Esophagus mucosa (tissue), 1 donor: Measurements from ENCODE around the gene TGIF1. TPM values are rescaled to one million over a fixed set of nuclear protein-coding genes. Genes with fewer than 3 reads are reported as not detected.
"Not testable (repeated sequence)": the region's sequence is repeated elsewhere in the genome, so short reads cannot be mapped to it uniquely, and the experiment has no call there.

Source experiments
- ATAC-seq: fragments of 200-7000 bp; cut with Tn5 transposase; one replicate; pipeline ENCODE4 v1.9.1; 2020
- total RNA-seq: library from RNA; stranded (reverse); gene quantifications from one replicate; pipeline ENCODE4 v1.2.4, GENCODE V29; 2023
- donor health status: DM: yes; HTN: yes; CAD: no.

Gene TGIF1
- 22.4 TPM for total RNA-seq

GRCh38 chr18:3450012-3450798 lies at the start of gene TGIF1:
Gene TGIF1, plus strand, starts transcription at chr18:3450172. Its CDS starts 318 bp downstream, at chr18:3450490.
- peak; percentile 56 for ATAC-seq

DNA sequence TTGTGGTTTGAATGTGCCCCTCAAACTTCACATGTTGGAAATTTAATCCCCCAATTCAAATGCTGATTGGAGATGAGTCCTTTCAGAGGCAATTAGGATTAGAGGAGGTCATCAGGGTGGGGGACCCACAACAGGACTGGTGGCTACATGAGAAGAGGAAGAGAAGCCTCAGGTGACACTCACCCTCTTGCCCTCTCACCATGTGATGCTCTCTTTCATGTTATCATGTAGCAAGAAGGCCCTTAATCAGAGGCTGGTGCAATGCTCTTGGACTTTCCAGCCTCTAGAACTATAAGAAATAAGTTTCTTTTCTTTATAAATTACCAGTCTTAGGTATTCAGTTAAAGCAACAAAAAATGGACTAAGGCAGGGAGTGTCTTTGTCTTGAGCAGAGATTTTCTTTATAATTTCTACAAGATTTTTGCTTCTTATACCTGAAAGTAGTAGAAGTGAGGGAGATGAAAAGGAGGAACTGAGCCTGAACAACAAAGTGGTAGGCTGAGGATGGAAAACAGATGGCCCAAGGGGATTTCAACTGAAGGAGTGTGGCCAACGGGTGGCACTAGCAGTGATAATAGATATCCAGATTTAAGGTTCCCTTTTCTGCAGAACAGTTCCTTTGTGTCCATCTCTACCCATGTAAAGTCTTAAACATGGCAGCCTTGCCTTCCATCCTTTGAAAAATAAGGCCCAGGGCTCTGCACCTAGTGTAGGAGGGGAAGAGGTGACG lies 49.2 kb upstream of the TGIF1 start:
- ATAC-seq, result no peak

DNA sequence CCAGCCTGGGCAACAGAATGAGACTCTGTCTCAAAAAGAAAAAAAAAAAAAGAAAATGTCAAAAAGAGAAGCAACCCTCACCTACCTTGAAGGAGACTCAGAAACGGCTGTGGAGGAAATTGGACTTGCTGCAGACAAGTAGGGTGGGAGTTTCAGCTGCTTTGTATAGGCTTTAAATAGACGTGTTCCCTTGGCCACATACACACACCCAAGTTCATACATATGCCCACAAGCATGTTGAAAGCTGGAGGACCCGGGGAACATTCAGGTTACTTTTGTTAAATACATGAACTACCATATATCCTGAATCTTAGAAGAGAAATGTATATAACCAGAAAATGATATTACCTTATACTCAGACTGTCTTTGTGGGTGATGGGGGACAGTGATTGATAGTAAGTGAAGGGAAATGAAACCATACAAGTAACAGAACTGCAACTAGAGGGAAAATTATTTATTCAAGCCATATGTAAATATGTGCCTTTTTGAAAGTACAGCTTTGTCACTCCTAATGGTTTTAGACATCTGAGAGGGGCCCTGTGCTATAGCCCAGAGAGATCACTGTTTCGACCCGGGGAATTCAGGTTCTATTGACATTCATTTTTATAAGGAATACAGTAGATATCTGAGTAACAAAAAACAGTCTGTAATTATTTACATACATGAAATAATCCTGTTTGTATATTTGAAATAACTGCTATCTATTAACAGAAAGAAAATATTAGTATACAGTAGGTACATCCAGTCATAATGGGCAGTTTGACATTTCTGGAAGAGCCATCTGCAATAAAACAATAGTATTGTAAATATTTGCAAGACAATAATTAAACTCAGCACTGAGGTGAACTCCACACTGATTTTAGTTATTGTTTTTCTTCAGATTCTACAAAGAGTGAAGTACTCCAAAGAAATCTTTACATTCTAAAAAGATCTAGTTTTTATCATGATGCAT lies 48.0 kb upstream of the TGIF1 start:
- peak; percentile 20 for ATAC-seq

- peak; percentile 65 for ATAC-seq
Observed at GRCh38 chr18:3402982-3403451, 47.0 kb upstream of the TGIF1 start.

GRCh38 chr18:3405713-3406112 lies 44.3 kb upstream of the TGIF1 start:
- ATAC-seq, result no peak

DNA sequence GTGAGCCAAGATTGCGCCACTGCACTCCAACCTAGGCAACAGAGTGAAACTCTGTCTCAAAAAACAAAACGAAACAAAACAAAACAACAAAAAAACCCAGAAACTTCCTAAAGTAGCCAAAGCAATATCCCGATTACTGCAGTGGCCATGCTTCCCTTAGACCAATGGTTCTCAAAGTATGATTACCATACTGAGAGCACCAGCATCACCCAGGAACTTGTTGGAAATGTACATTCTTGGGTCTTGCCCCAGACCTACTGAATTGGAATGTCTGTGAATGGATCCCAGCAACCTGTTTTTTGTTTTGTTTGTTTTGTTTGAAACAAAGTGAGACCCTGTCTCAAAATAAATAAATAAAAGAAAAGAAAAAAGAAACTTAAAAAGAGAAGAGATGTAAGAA lies 41.9 kb upstream of the TGIF1 start:
- ATAC-seq, result no peak

DNA sequence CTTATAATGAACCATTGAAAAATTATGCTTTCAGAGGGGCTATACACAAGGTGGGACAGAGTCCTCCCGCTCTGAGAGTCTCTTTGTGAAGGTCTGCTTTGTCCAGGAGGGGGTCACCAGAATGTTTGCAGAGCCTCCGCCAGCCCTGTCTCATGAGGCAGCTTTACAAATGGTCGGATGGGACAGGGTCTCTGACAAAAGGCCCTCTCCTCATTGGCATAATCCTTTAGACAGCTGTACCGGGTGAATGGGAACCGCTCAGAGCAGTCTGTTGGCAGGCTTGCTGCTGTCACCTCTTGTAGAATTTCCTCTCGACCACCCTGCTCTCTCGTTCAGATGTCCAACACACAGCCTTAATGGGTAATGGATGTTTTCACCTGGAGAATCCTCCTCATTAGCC lies 40.2 kb upstream of the TGIF1 start:
- no peak for ATAC-seq

GRCh38 chr18:3410273-3410672 lies 39.7 kb upstream of the TGIF1 start:
- no peak for ATAC-seq

- ATAC-seq, result not testable (repeated sequence)
Observed at GRCh38 chr18:3410876-3411275, 39.1 kb upstream of the TGIF1 start.

GRCh38 chr18:3411327-3411726 lies 38.6 kb upstream of the TGIF1 start:
- ATAC-seq, result no peak

GRCh38 chr18:3411854-3412268 lies 38.1 kb upstream of the TGIF1 start:
- ATAC-seq, result peak; percentile 22

DNA sequence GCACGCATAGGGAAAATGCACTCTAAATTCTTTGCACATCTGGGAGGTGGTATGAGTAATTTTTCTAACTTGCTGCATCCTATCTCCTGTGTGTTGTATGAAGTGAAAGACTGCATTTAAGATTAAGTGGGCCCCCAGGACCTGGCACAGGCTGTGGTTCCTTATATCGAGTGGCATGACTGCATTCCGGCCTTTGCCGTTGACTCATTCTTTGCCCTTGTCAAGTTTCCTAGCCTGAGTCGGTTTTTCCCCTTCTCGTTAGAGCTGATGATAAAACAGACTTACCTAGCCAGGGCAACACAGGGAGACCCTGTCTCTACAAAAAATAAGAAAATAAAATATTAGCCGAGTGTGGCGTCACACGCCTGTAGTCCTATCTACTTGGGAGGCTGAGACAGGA lies 37.4 kb upstream of the TGIF1 start:
- peak; percentile 80 for ATAC-seq

- ATAC-seq, result no peak
Observed at GRCh38 chr18:3415110-3415509, 34.9 kb upstream of the TGIF1 start.

GRCh38 chr18:3418083-3418482 lies 31.9 kb upstream of the TGIF1 start:
- no peak for ATAC-seq

DNA sequence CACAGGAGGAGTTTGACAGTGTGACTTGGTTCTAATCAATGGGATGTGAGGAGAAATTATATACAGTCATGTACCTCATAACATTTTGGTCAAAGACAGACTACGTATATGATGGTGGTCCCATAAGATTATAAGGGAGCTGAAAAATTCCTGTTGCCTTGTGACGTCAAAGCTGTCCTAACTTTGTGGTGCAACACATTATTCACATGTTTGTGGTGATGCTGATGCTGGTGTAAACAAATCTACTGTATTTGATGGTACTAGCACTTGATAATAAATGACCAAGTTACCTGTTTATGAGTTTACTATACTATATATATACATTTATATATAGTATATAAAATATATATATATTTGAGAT lies 29.1 kb upstream of the TGIF1 start:
- ATAC-seq, result no peak

DNA sequence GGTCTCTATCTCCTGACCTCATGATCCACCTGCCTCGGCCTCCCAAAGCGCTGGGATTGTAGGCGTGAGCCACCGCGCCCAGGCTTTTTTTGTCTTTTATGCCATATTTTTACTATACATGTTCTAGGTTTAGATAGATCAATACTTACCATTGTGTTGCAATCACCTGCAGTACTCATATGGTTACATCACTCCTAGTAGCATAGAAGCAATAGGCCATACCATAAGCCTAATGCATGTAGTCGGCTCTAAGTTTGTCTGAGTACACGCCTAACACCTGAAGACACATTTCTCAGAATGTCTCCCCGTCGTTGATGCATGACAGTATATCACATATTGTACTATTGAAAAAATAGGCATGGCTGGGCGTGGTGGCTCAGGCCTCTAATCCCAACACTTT lies 27.1 kb upstream of the TGIF1 start:
- peak; percentile 85 for ATAC-seq

GRCh38 chr18:3424280-3424890 lies 25.6 kb upstream of the TGIF1 start:
- ATAC-seq, result peak; percentile 59

GRCh38 chr18:3425030-3425429 lies 24.9 kb upstream of the TGIF1 start:
- ATAC-seq, result no peak

- peak; percentile 84 for ATAC-seq
Observed at GRCh38 chr18:3425446-3425845, 24.5 kb upstream of the TGIF1 start.

- ATAC-seq, result no peak
Observed at GRCh38 chr18:3426074-3426473, 23.9 kb upstream of the TGIF1 start.

- no peak for ATAC-seq
Observed at GRCh38 chr18:3427944-3428343, 22.0 kb upstream of the TGIF1 start.

- no peak for ATAC-seq
Observed at GRCh38 chr18:3429121-3429520, 20.9 kb upstream of the TGIF1 start.
